Fibroblast of the aortic adventitia (primary cell): ENCODE measurements around the gene TMED7. TPM values are rescaled to one million over a fixed set of nuclear protein-coding genes. Genes with fewer than 3 reads are reported as not detected.

ENCODE experiments used
- DNase-seq: peaks from one replicate; pipeline ENCODE4 v3.0.0-alpha.2; 2010; ENCODE audit warnings: low read depth
- H3K4me3 ChIP-seq: 2 replicates; pipeline ENCODE4 v1.5.1; 2011; ENCODE audit warnings: low read depth, mild to moderate bottlenecking, control low read depth, low read length, moderate library complexity
- total RNA-seq: library from RNA; depleted of rRNA; stranded (reverse); fragments of >200 nt; gene quantifications from 2 replicates; pipeline ENCODE4 v1.2.3, GENCODE V29; 2012; ENCODE audit warnings: low replicate concordance
- TF ChIP-seq, protein P1 (sequence below): IDR thresholded peaks from 2 replicates; pipeline ENCODE4 v1.5.1; 2011; ENCODE audit warnings: mild to moderate bottlenecking, low read length, control low read depth, inconsistent platforms; ENCODE audit not compliant: insufficient read depth

Gene TMED7
- total RNA-seq, 1 donor, result 181 TPM

- DNase-seq, result no peak
- TF ChIP-seq, protein P1, sequence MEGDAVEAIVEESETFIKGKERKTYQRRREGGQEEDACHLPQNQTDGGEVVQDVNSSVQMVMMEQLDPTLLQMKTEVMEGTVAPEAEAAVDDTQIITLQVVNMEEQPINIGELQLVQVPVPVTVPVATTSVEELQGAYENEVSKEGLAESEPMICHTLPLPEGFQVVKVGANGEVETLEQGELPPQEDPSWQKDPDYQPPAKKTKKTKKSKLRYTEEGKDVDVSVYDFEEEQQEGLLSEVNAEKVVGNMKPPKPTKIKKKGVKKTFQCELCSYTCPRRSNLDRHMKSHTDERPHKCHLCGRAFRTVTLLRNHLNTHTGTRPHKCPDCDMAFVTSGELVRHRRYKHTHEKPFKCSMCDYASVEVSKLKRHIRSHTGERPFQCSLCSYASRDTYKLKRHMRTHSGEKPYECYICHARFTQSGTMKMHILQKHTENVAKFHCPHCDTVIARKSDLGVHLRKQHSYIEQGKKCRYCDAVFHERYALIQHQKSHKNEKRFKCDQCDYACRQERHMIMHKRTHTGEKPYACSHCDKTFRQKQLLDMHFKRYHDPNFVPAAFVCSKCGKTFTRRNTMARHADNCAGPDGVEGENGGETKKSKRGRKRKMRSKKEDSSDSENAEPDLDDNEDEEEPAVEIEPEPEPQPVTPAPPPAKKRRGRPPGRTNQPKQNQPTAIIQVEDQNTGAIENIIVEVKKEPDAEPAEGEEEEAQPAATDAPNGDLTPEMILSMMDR, result no peak
- no peak overlapping the region for H3K4me3 ChIP-seq
Observed at GRCh38 chr5:115565233-115565632, 60.6 kb downstream of the TMED7 start.

Other genes with a start within 250 kb of the TMED7 start
- 9.4 and 31.7 TPM in 2 replicates for gene FEM1C, start 81.3 kb downstream of the TMED7 start, total RNA-seq
- 9.1 and 19.1 TPM in 2 replicates for gene TICAM2, start 23.6 kb downstream of the TMED7 start, total RNA-seq
- gene CDO1, start 190.6 kb upstream of the TMED7 start, total RNA-seq, result 7.0 and 24.8 TPM in 2 replicates
- gene ATG12, start 215.5 kb upstream of the TMED7 start, total RNA-seq, result 88.2 and 105 TPM in 2 replicates
- 109 and 237 TPM in 2 replicates for gene AP3S1, start 215.9 kb upstream of the TMED7 start, total RNA-seq